ENCODE results near the gene MRPS21. TPM values are rescaled to one million over a fixed set of nuclear protein-coding genes. Genes with fewer than 3 reads are reported as not detected.
"Not testable (repeated sequence)": the region's sequence is repeated elsewhere in the genome, so short reads cannot be mapped to it uniquely, and the experiment has no call there.

MRPS21 gene
- total and polyA plus RNA-seq, 2 donors = 97.1 to 114 TPM

DNA sequence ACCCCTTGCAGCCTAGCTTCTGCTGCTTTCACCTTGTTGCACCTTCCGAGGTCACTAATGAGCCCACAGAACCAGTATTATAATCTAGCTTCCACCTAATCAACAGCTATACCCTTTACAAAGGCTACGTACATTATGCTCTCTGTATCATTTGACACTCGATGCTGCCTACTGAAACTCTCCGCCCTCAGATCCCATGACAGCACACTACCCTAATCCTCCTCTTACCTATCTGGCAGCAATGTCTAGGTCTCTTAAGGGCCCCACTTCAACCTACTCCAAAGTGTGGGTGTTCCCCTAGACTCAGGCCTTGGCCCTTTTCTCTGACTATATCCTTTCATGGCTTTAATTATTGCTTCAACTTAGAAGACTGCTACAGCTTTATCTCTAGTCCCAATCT, 4.8 kb upstream of the MRPS21 start:
- Histone ChIP-seq H3K9me3 (ENCODE audit: control insufficient read depth in 2 of 2, insufficient read depth in 1 of 2, low read length in 1 of 2) (peaks cover 0 to 3% of the 10 kb centered on the region in 2 donors), H3K4me1 (ENCODE audit: control insufficient read depth in 2 of 2, insufficient read depth in 2 of 2, low read length in 2 of 2) (peaks cover 2 to 5% of the 10 kb centered on the region in 2 donors), H3K4me3 (ENCODE audit: low read length in 2 of 2) (no peak overlapping the region), H3K27me3 (ENCODE audit: control insufficient read depth in 2 of 2, insufficient read depth in 1 of 2, low read length in 1 of 2) (peaks cover 6 to 21% of the 10 kb centered on the region in 2 donors), H3K27ac (ENCODE audit: low read depth in 1 of 2, low read length in 1 of 2) (no peak overlapping the region), H3K36me3 (ENCODE audit: control insufficient read depth in 2 of 2, insufficient read depth in 2 of 2, low read length in 1 of 2) (no peaks in the 10 kb centered on the region)
- 97% methylated on average over 4 of the region's 4 CpGs for WGBS
- no peak for DNase-seq (ENCODE audit: low read depth in 6 of 9, low spot score in 9 of 9)

DNA sequence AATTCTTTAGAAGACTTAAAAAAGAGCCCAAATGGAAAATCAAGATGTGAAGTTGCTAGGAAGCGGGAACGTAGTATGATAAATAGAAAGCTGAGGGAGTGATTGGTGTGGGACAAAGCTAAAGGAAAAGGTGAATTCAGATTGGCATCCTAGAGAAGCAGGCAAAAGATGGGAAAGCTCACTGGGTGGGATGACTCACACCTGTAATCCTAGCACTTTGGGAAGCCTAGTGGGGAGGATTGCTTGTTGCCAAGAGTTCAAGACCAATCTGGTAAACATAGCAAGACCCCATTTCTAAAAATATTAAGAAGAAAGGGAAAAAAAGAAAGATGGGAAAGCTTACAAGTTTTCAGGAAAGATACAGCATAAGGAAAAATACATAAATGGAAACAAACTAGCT, 1.8 kb downstream of the MRPS21 start:
- no peak overlapping the region for H3K27ac ChIP-seq (ENCODE audit: low read depth in 1 of 2, low read length in 1 of 2)
- peaks cover 6 to 15% of the 10 kb centered on the region in 2 donors for H3K4me1 ChIP-seq (ENCODE audit: control insufficient read depth in 2 of 2, insufficient read depth in 2 of 2, low read length in 2 of 2)
- H3K27me3 ChIP-seq (ENCODE audit: control insufficient read depth in 2 of 2, insufficient read depth in 1 of 2, low read length in 1 of 2) = no peaks in the 10 kb centered on the region
- H3K4me3 ChIP-seq (ENCODE audit: low read length in 2 of 2) = no peak overlapping the region
- DNase-seq (ENCODE audit: low read depth in 6 of 9, low spot score in 9 of 9) = no peak
- H3K36me3 ChIP-seq (ENCODE audit: control insufficient read depth in 2 of 2, insufficient read depth in 2 of 2, low read length in 1 of 2) = peaks cover 11 to 21% of the 10 kb centered on the region in 2 donors
- WGBS = over 99% methylated on average over 2 of the region's 2 CpGs
- H3K9me3 ChIP-seq (ENCODE audit: control insufficient read depth in 2 of 2, insufficient read depth in 1 of 2, low read length in 1 of 2) = peaks cover 0 to 5% of the 10 kb centered on the region in 2 donors

DNA sequence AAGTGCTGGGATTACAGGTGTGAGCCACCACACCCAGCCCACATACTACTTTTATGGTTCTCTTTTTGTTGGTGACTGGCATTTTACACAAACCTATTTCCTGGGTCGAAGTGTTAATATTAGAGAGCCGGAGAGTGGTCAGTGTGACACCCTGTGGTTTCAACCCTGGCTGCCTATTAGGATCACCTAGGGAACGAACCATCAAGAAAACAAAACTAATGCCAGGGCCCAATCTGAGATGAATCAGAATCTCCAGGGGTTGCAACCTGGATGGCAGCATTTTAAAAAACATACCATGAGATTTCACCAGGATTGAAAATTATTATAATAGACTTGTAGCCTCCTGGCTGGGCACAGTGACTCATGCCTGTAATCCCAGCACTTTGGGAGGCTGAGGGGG, 6.1 kb downstream of the MRPS21 start:
- WGBS = 99% methylated on average over 3 of the region's 3 CpGs
- no peak overlapping the region for H3K4me3 ChIP-seq (ENCODE audit: low read length in 2 of 2)
- H3K36me3 ChIP-seq (ENCODE audit: control insufficient read depth in 2 of 2, insufficient read depth in 2 of 2, low read length in 1 of 2) = peaks cover 17 to 49% of the 10 kb centered on the region in 2 donors
- H3K9me3 ChIP-seq (ENCODE audit: control insufficient read depth in 2 of 2, insufficient read depth in 1 of 2, low read length in 1 of 2) = no peaks in the 10 kb centered on the region
- DNase-seq (ENCODE audit: low read depth in 6 of 9, low spot score in 9 of 9) = no peak
- no peak overlapping the region for H3K27ac ChIP-seq (ENCODE audit: low read depth in 1 of 2, low read length in 1 of 2)
- H3K27me3 ChIP-seq (ENCODE audit: control insufficient read depth in 2 of 2, insufficient read depth in 1 of 2, low read length in 1 of 2) = no peaks in the 10 kb centered on the region
- peaks cover 0 to under 1% of the 10 kb centered on the region in 2 donors for H3K4me1 ChIP-seq (ENCODE audit: control insufficient read depth in 2 of 2, insufficient read depth in 2 of 2, low read length in 2 of 2)

DNA sequence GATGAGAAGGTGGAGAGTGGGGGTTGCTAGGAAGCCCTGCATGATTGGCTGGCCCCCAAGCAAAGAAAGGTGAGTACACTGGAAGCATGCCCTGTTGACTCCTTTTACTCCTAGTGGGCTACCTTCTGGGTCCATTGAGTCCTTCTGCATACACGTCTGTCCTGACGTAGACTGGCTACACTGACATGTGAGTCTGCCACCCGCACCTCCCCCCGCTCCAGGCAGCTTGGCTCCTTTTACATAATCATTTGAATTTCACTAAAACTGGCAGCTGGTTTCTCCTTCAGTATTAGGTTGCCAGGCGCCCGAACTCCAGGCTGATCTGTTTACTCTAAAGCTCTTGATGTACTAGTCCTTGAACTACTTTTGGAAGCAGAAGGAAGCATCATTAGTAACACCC, 8.7 kb downstream of the MRPS21 start:
- Histone ChIP-seq H3K4me1 (ENCODE audit: control insufficient read depth in 2 of 2, insufficient read depth in 2 of 2, low read length in 2 of 2) (no peaks in the 10 kb centered on the region), H3K9me3 (ENCODE audit: control insufficient read depth in 2 of 2, insufficient read depth in 1 of 2, low read length in 1 of 2) (no peaks in the 10 kb centered on the region), H3K4me3 (ENCODE audit: low read length in 2 of 2) (no peak overlapping the region), H3K27me3 (ENCODE audit: control insufficient read depth in 2 of 2, insufficient read depth in 1 of 2, low read length in 1 of 2) (no peaks in the 10 kb centered on the region), H3K36me3 (ENCODE audit: control insufficient read depth in 2 of 2, insufficient read depth in 2 of 2, low read length in 1 of 2) (peaks cover 17 to 52% of the 10 kb centered on the region in 2 donors), H3K27ac (ENCODE audit: low read depth in 1 of 2, low read length in 1 of 2) (no peak overlapping the region)
- WGBS = over 99% methylated on average over 6 of the region's 6 CpGs
- no peak for DNase-seq (ENCODE audit: low read depth in 6 of 9, low spot score in 9 of 9)

DNA sequence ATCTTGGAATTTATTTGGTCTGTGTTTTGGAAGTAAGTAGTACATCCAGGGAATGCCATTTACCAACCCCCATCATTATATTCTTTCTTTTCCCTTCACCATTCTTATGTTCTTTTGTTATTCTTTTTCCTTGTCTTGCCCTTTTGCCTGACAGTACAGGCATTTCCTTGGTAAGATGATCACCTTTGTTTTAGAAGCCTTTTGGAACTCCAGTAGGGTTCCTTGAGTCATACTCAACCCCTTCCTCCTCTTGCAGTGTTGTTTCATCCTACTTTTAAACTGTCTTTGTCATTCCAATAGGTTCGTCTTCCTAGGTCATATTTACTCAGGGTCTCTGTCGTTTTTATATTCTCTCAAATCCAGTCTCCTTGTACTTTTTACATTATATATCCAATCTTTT, 9.2 kb downstream of the MRPS21 start:
- WGBS = 96% methylated on average over 2 of the region's 2 CpGs
- no peak for DNase-seq (ENCODE audit: low read depth in 6 of 9, low spot score in 9 of 9)
- no peaks in the 10 kb centered on the region for H3K4me1 ChIP-seq (ENCODE audit: control insufficient read depth in 2 of 2, insufficient read depth in 2 of 2, low read length in 2 of 2)
- H3K27ac ChIP-seq (ENCODE audit: low read depth in 1 of 2, low read length in 1 of 2) = no peak overlapping the region
- peaks cover 17 to 53% of the 10 kb centered on the region in 2 donors for H3K36me3 ChIP-seq (ENCODE audit: control insufficient read depth in 2 of 2, insufficient read depth in 2 of 2, low read length in 1 of 2)
- no peaks in the 10 kb centered on the region for H3K27me3 ChIP-seq (ENCODE audit: control insufficient read depth in 2 of 2, insufficient read depth in 1 of 2, low read length in 1 of 2)
- H3K4me3 ChIP-seq (ENCODE audit: low read length in 2 of 2) = no peak overlapping the region
- no peaks in the 10 kb centered on the region for H3K9me3 ChIP-seq (ENCODE audit: control insufficient read depth in 2 of 2, insufficient read depth in 1 of 2, low read length in 1 of 2)

DNA sequence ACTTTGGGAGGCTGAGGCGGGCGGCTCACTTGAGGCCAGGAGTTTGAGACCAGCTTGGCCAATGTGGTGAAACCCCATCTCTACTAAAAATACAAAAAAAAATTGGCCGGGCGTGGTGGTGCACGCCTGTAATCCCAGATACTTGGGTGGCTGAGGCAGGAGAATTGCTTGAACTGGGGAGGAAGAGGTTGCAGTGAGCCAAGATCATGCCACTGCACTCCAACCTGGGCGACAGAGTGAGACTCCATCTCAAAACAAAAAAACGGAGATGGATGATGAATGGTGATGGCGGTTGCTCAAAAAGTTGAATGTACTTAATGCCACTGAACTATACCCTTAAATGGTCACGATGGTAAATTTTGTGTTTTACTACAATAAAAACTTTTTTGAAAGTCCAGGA, 14.9 kb downstream of the MRPS21 start:
- 97% methylated on average over 9 of the region's 9 CpGs for whole genome bisulfite sequencing
- H3K36me3 ChIP-seq (ENCODE audit: control insufficient read depth in 2 of 2, insufficient read depth in 2 of 2, low read length in 1 of 2) = peaks cover 12 to 31% of the 10 kb centered on the region in 2 donors

DNA sequence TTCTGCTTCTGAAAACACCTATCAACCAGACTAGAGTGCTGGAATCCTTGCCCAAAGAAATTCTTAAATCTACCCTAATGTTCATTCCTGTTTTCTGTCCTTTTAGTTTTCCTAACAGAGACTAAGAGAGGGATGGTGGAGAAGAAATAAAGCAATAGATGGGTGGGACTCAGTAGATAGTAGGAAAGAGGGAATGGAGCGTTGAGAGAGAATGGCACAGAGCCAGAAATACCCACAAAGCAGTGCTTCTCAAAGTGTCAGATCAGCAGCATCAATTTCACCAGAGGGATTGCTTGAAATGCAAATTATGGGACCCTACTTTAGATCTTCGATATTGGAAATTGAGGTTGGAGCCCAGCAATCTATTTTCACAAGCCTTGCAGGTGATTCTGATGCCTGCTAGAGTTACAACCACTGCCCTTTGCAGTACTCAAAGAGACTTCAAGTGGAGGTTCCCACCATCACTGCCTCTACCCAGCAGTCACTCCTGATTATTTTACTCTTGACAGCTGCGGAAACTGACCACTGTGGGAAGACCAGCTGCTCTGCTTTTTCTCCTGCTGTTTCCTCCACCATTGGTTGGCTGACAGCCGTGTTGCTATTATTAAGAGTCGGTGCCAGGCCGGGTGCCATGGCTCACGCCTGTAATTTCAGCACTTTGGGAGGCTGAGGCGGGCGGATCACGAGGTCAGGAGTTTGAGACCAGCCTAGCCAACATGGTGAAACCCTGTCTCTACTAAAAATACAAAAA, 16.3 kb downstream of the MRPS21 start:
- no peak overlapping the region for H3K27ac ChIP-seq (ENCODE audit: low read depth in 1 of 2, low read length in 1 of 2)
- no peak for DNase-seq (ENCODE audit: low read depth in 6 of 9, low spot score in 9 of 9)

More for the DNA sequence above, 14.9 kb downstream of the MRPS21 start:
- H3K4me1 ChIP-seq (ENCODE audit: control insufficient read depth in 2 of 2, insufficient read depth in 2 of 2, low read length in 2 of 2); H3K27ac ChIP-seq (ENCODE audit: low read depth in 1 of 2, low read length in 1 of 2); DNase-seq (ENCODE audit: low read depth in 6 of 9, low spot score in 9 of 9); H3K9me3 ChIP-seq (ENCODE audit: control insufficient read depth in 2 of 2, insufficient read depth in 1 of 2, low read length in 1 of 2); H3K4me3 ChIP-seq (ENCODE audit: low read length in 2 of 2); H3K27me3 ChIP-seq (ENCODE audit: control insufficient read depth in 2 of 2, insufficient read depth in 1 of 2, low read length in 1 of 2): not testable (repeated sequence)

DNA sequence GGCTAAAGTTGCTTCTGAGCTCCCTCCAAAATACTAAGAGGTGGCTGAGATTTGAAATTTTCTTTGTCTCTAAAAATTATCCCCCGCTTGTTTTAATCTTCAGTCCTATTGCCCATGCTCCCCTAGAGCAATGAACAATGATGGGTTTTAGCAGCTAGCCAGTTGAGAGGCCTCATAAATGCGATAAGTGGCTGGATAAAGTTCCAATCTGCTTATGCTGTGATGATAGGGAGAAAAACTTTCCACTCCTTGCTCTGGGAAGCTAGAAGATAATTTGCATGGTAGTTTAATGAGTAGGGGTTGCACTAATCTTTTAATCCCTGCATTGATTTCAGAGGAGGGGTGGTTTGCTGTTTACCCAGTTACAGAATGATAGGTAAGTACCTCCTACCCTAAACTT, 18.1 kb downstream of the MRPS21 start:
- no peak for DNase-seq (ENCODE audit: low read depth in 6 of 9, low spot score in 9 of 9)
- H3K27ac ChIP-seq (ENCODE audit: low read depth in 1 of 2, low read length in 1 of 2) = no peak overlapping the region
- H3K9me3 ChIP-seq (ENCODE audit: control insufficient read depth in 2 of 2, insufficient read depth in 1 of 2, low read length in 1 of 2) = no peaks in the 10 kb centered on the region
- 99% methylated on average over 2 of the region's 2 CpGs for WGBS
- peaks cover 5 to 21% of the 10 kb centered on the region in 2 donors for H3K36me3 ChIP-seq (ENCODE audit: control insufficient read depth in 2 of 2, insufficient read depth in 2 of 2, low read length in 1 of 2)
- H3K27me3 ChIP-seq (ENCODE audit: control insufficient read depth in 2 of 2, insufficient read depth in 1 of 2, low read length in 1 of 2) = no peaks in the 10 kb centered on the region
- no peaks in the 10 kb centered on the region for H3K4me1 ChIP-seq (ENCODE audit: control insufficient read depth in 2 of 2, insufficient read depth in 2 of 2, low read length in 2 of 2)
- H3K4me3 ChIP-seq (ENCODE audit: low read length in 2 of 2) = no peak overlapping the region

More for the DNA sequence above, 16.3 kb downstream of the MRPS21 start:
- Histone ChIP-seq H3K27me3 (ENCODE audit: control insufficient read depth in 2 of 2, insufficient read depth in 1 of 2, low read length in 1 of 2) (no peaks in the 10 kb centered on the region), H3K36me3 (ENCODE audit: control insufficient read depth in 2 of 2, insufficient read depth in 2 of 2, low read length in 1 of 2) (peaks cover 12 to 26% of the 10 kb centered on the region in 2 donors), H3K4me1 (ENCODE audit: control insufficient read depth in 2 of 2, insufficient read depth in 2 of 2, low read length in 2 of 2) (no peaks in the 10 kb centered on the region), H3K4me3 (ENCODE audit: low read length in 2 of 2) (no peak overlapping the region), H3K9me3 (ENCODE audit: control insufficient read depth in 2 of 2, insufficient read depth in 1 of 2, low read length in 1 of 2) (no peaks in the 10 kb centered on the region)
- 91% methylated on average over 10 of the region's 10 CpGs for WGBS

DNA sequence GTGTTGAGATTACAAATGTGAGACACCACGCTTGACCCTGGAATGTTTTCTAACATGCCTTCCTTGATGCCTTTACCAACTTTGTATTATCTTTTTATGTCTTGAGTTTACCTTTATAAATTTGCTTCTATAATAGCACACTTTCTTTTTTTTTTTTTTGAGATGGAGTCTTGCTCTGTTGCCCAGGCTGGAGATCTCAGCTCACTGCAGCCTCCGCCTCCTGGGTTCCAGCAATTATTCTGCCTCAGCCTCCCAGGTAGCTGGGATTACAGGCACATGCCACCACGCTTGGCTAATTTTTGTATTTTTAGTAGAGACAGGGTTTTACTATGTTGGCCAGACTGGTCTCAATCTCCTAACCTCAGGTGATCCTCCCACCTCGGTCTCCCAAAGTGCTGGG, 21.0 kb downstream of the MRPS21 start:
- not testable (repeated sequence) for H3K27ac ChIP-seq (ENCODE audit: low read depth in 1 of 2, low read length in 1 of 2); H3K9me3 ChIP-seq (ENCODE audit: control insufficient read depth in 2 of 2, insufficient read depth in 1 of 2, low read length in 1 of 2); DNase-seq (ENCODE audit: low read depth in 6 of 9, low spot score in 9 of 9); H3K4me1 ChIP-seq (ENCODE audit: control insufficient read depth in 2 of 2, insufficient read depth in 2 of 2, low read length in 2 of 2); H3K36me3 ChIP-seq (ENCODE audit: control insufficient read depth in 2 of 2, insufficient read depth in 2 of 2, low read length in 1 of 2); H3K4me3 ChIP-seq (ENCODE audit: low read length in 2 of 2); H3K27me3 ChIP-seq (ENCODE audit: control insufficient read depth in 2 of 2, insufficient read depth in 1 of 2, low read length in 1 of 2)
- WGBS = 99% methylated on average over 4 of the region's 4 CpGs

Data from thymus (tissue), 11 donors.